Measurements from ENCODE around the gene PRDM11.

GRCh38 chr11:45151362-45151982 lies 5.0 kb downstream of the PRDM11 start:
- TF ChIP-seq CTCF (conservative IDR thresholded peaks at IDR 0.05): no peak
- TF ChIP-seq EZH2 (IDR thresholded peaks at IDR 0.05; ENCODE audit: low read depth): no peak

Measured in PC-9 (cell line).